HG03025 (cell line): Measurements from ENCODE around the gene ATOSA.
A peak's percentile ranks its signal among the peaks of the same experiment; 100 is the strongest.

ENCODE experiments used
- ATAC-seq: cut with Tn5 transposase; IDR thresholded peaks from one replicate; pipeline ENCODE4 v1.9.1; 2021; ENCODE audit warnings: mild to moderate bottlenecking, moderate library complexity; ENCODE audit not compliant: unreplicated experiment, low FRiP score

Gene ATOSA

GRCh38 chr15:52679232-52680040 is at the start of gene ATOSA:
TSS of gene ATOSA (minus strand) at chr15:52679388. CDS start at chr15:52678021, 1,367 bp downstream.
- peak; percentile 51 for ATAC-seq

- no peak for ATAC-seq
Measured at GRCh38 chr15:52728899-52729298, 49.7 kb upstream of the ATOSA start.

- no peak for ATAC-seq
Measured at GRCh38 chr15:52727815-52728214, 48.6 kb upstream of the ATOSA start.

GRCh38 chr15:52726195-52726594 is 47.0 kb upstream of the ATOSA start:
- no peak for ATAC-seq

GRCh38 chr15:52718551-52718950 is 39.4 kb upstream of the ATOSA start:
- no peak for ATAC-seq

- no peak for ATAC-seq
Measured at GRCh38 chr15:52717924-52718323, 38.7 kb upstream of the ATOSA start.

- no peak for ATAC-seq
Measured at GRCh38 chr15:52717481-52717880, 38.3 kb upstream of the ATOSA start.

- ATAC-seq = no peak
Measured at GRCh38 chr15:52716536-52716935, 37.3 kb upstream of the ATOSA start.

GRCh38 chr15:52715411-52715810 is 36.2 kb upstream of the ATOSA start:
- ATAC-seq = no peak

GRCh38 chr15:52714968-52715367 is 35.8 kb upstream of the ATOSA start:
- ATAC-seq = no peak

- no peak for ATAC-seq
Measured at GRCh38 chr15:52710708-52711389, 31.7 kb upstream of the ATOSA start.

- ATAC-seq = peak; percentile 44
Measured at GRCh38 chr15:52710050-52710707, 31.0 kb upstream of the ATOSA start.

GRCh38 chr15:52709187-52709981 is 30.2 kb upstream of the ATOSA start:
- ATAC-seq = peak; percentile 72

- ATAC-seq = no peak
Measured at GRCh38 chr15:52706091-52706490, 26.9 kb upstream of the ATOSA start.

- no peak for ATAC-seq
Measured at GRCh38 chr15:52702390-52702789, 23.2 kb upstream of the ATOSA start.

- no peak for ATAC-seq
Measured at GRCh38 chr15:52699457-52699856, 20.3 kb upstream of the ATOSA start.

- ATAC-seq = no peak
Measured at GRCh38 chr15:52698514-52698913, 19.3 kb upstream of the ATOSA start.

- no peak for ATAC-seq
Measured at GRCh38 chr15:52697051-52697450, 17.9 kb upstream of the ATOSA start.

GRCh38 chr15:52695154-52695553 is 16.0 kb upstream of the ATOSA start:
- no peak for ATAC-seq

- no peak for ATAC-seq
Measured at GRCh38 chr15:52689562-52689961, 10.4 kb upstream of the ATOSA start.

- ATAC-seq = no peak
Measured at GRCh38 chr15:52683580-52683979, 4.4 kb upstream of the ATOSA start.
